ENCODE measurements around the gene C12orf42. TPM values are rescaled to one million over a fixed set of nuclear protein-coding genes. Genes with fewer than 3 reads are reported as not detected.

Gene C12orf42
- total RNA-seq, 1 experiment from 2014 or later = not detected

DNA sequence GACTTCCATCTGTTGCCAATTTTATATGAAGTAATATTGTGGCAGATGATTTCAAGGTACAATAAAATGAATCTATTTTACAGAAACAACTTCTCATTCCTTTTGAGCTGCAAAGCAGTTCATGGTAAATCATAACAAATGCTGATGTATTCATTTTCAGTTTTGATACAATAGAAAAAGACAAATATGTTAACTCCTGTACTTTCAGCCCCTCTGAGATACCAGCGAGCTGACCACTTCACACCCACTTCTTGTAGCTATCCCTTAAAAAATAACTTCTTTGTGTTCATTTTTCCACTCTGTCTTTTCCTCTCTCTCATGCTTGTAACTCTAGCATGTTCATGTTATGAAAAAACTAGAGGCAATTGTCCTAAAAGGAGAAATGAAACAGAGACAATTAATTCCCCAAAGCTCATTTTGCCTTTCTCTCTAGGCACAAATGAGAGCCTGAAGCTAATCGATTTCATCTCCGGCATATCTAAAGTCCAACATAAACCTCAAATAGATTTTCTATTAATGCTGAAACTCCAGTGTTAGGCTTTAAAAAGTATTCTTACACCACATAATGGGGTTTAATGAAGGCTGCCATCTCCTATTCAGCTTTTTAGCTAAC lies 182.9 kb downstream of the C12orf42 start:
- BruUV-seq (replicated peaks) = no TSS peak
- no peaks in the 10 kb centered on the region for H3K36me3 Mint-ChIP-seq (ENCODE audit: insufficient read depth, unreplicated experiment)
- intact Hi-C loops (cut with micrococcal nuclease; ENCODE audit: unreplicated experiment) = no loop called here
- no peaks in the 10 kb centered on the region for H3K9me3 Mint-ChIP-seq (ENCODE audit: unreplicated experiment)
- H3K4me3 Mint-ChIP-seq (ENCODE audit: unreplicated experiment) = no peak overlapping the region
- peaks cover 2% of the 10 kb centered on the region for H3K27me3 Mint-ChIP-seq (ENCODE audit: insufficient read depth, unreplicated experiment)
- Histone ChIP-seq H3K4me1 (no peaks in the 10 kb centered on the region), H3K27me3 (replicated peaks; ENCODE audit: control insufficient read depth, insufficient read depth, low read length) (no peaks in the 10 kb centered on the region), H3K4me3 (ENCODE audit: low read depth, low read length) (no peak overlapping the region), H3K9me3 (no peaks in the 10 kb centered on the region), H3K36me3 (ENCODE audit: control insufficient read depth, insufficient read depth, low read length) (no peaks in the 10 kb centered on the region; the same call in 1 of the 2 replicates)
- H3K4me1 Mint-ChIP-seq (ENCODE audit: low read depth, unreplicated experiment) = no peaks in the 10 kb centered on the region
- no peak for DNase-seq
- ChIA-PET POLR2A (no interaction called here), CTCF (no interaction called here)
- TF ChIP-seq, protein P1, sequence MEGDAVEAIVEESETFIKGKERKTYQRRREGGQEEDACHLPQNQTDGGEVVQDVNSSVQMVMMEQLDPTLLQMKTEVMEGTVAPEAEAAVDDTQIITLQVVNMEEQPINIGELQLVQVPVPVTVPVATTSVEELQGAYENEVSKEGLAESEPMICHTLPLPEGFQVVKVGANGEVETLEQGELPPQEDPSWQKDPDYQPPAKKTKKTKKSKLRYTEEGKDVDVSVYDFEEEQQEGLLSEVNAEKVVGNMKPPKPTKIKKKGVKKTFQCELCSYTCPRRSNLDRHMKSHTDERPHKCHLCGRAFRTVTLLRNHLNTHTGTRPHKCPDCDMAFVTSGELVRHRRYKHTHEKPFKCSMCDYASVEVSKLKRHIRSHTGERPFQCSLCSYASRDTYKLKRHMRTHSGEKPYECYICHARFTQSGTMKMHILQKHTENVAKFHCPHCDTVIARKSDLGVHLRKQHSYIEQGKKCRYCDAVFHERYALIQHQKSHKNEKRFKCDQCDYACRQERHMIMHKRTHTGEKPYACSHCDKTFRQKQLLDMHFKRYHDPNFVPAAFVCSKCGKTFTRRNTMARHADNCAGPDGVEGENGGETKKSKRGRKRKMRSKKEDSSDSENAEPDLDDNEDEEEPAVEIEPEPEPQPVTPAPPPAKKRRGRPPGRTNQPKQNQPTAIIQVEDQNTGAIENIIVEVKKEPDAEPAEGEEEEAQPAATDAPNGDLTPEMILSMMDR (IDR thresholded peaks at IDR 0.05; ENCODE audit: insufficient read depth in 1 of 2, low read depth in 1 of 2, low read length in 1 of 2, severe bottlenecking in 1 of 2, unreplicated experiment in 1 of 2) = no peak
- H3K27ac Mint-ChIP-seq (ENCODE audit: unreplicated experiment) = no peak overlapping the region

DNA sequence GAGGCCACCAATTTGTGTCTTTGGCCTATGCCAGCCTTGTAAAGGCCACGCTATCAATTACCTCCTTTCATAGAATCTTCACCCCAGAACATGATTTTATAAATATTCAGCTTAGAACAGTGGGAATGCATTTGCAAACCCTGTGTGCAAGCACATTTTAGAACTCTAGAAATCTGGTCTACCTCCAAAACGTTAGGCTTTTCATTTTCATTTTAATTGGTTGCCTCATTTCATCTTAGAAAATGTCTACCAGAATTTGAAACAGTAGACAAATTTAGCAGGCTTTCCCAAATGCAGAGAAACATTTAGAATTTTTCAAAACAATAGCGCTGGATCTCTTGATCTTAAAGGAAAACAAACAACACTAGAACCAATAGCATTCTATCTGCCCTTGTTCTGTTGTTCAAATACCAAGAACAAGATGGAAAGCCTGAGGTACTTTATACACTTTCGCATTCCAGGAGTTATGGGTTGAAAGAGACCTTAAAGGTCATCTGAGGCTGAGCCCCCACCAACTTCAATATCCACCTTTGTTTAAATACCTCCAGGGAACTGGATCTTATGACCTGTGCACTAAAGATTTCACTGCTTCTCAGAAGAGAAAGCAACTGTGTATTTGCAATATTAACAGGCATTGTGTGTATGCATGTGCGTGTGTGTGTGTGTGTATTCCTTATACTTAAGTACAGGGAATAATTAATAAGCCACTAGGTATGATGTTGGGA lies 185.1 kb downstream of the C12orf42 start:
- Mint-ChIP-seq H3K4me3 (ENCODE audit: unreplicated experiment) (no peak overlapping the region), H3K27ac (ENCODE audit: unreplicated experiment) (no peak overlapping the region), H3K9me3 (ENCODE audit: unreplicated experiment) (no peaks in the 10 kb centered on the region), H3K4me1 (ENCODE audit: low read depth, unreplicated experiment) (no peaks in the 10 kb centered on the region), H3K27me3 (ENCODE audit: insufficient read depth, unreplicated experiment) (peaks cover 2% of the 10 kb centered on the region), H3K36me3 (ENCODE audit: insufficient read depth, unreplicated experiment) (no peaks in the 10 kb centered on the region)
- no peaks in the 10 kb centered on the region; the same call in 1 of the 2 replicates for H3K36me3 ChIP-seq (ENCODE audit: control insufficient read depth, insufficient read depth, low read length)
- POLR2A ChIA-PET = no interaction called here
- TF ChIP-seq, protein P1 (IDR thresholded peaks at IDR 0.05; ENCODE audit: insufficient read depth in 1 of 2, low read depth in 1 of 2, low read length in 1 of 2, severe bottlenecking in 1 of 2, unreplicated experiment in 1 of 2) = no peak
- no peak overlapping the region for H3K4me3 ChIP-seq (ENCODE audit: low read depth, low read length)
- no peaks in the 10 kb centered on the region for H3K27me3 ChIP-seq (replicated peaks; ENCODE audit: control insufficient read depth, insufficient read depth, low read length)
- BruUV-seq (replicated peaks) = no TSS peak
- intact Hi-C loops (cut with micrococcal nuclease; ENCODE audit: unreplicated experiment) = no loop called here
- CTCF ChIA-PET = no interaction called here
- no peaks in the 10 kb centered on the region for H3K9me3 ChIP-seq
- no peaks in the 10 kb centered on the region for H3K4me1 ChIP-seq
- DNase-seq = no peak

DNA sequence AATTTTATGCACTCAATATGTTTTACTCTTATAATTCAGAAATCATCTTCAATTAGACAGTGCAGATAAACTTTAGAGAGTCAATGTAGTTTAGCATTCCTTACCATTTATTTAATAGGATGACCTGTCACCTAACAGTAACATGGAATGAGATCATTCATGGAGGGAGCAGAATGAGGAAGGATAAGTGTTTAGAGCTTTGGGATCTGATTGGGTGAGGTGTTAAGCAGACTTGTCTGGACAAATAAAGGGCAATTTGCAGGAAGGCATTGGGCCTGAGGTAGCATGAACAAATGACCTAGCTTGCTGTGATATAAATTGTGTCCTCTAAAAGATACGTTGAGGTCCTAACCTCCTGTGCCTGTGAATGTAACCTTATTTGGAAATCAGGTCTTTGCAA lies 187.4 kb downstream of the C12orf42 start:
- no peaks in the 10 kb centered on the region for H3K36me3 Mint-ChIP-seq (ENCODE audit: insufficient read depth, unreplicated experiment)
- H3K27me3 Mint-ChIP-seq (ENCODE audit: insufficient read depth, unreplicated experiment) = no peaks in the 10 kb centered on the region
- no peaks in the 10 kb centered on the region for H3K4me1 Mint-ChIP-seq (ENCODE audit: low read depth, unreplicated experiment)
- no TSS peak for BruUV-seq (replicated peaks)
- Histone ChIP-seq H3K4me3 (ENCODE audit: low read depth, low read length) (no peak overlapping the region), H3K9me3 (no peaks in the 10 kb centered on the region), H3K27me3 (replicated peaks; ENCODE audit: control insufficient read depth, insufficient read depth, low read length) (no peaks in the 10 kb centered on the region), H3K4me1 (no peaks in the 10 kb centered on the region), H3K36me3 (ENCODE audit: control insufficient read depth, insufficient read depth, low read length) (no peaks in the 10 kb centered on the region; the same call in 1 of the 2 replicates)
- ChIA-PET CTCF (no interaction called here), POLR2A (no interaction called here)
- intact Hi-C loops (cut with micrococcal nuclease; ENCODE audit: unreplicated experiment) = no loop called here
- no peak overlapping the region for H3K4me3 Mint-ChIP-seq (ENCODE audit: unreplicated experiment)
- no peak overlapping the region for H3K27ac Mint-ChIP-seq (ENCODE audit: unreplicated experiment)
- TF ChIP-seq, protein P1 (IDR thresholded peaks at IDR 0.05; ENCODE audit: insufficient read depth in 1 of 2, low read depth in 1 of 2, low read length in 1 of 2, severe bottlenecking in 1 of 2, unreplicated experiment in 1 of 2) = no peak
- no peaks in the 10 kb centered on the region for H3K9me3 Mint-ChIP-seq (ENCODE audit: unreplicated experiment)
- no peak for DNase-seq

All from Caco-2 (cell line).